Stimulated activated memory B cell treated with anti-CD40 and anti-IgM and Interleukin-4, amounts not matched to agents 10 μg/mL and 1 μg/mL and 100 μg/mL, for 72 hours (primary cell): ENCODE data around the gene ATP9B.

Source experiments
- ATAC-seq: fragments of 150-1000 bp; cut with Tn5 transposase; 2 replicates; pipeline ENCODE4 v1.10.0; 2021
- H3K27ac Mint-ChIP-seq: one replicate; pipeline ENCODE4 v1.8.0; 2022; ENCODE audit warnings: mild to moderate bottlenecking, mixed read lengths
- H3K27me3 Mint-ChIP-seq: one replicate; pipeline ENCODE4 v1.8.0; 2022; ENCODE audit warnings: mixed read lengths
- H3K36me3 Mint-ChIP-seq: one replicate; pipeline ENCODE4 v1.8.0; 2022; ENCODE audit warnings: mixed read lengths
- H3K4me1 Mint-ChIP-seq: one replicate; pipeline ENCODE4 v1.8.0; 2022; ENCODE audit warnings: mixed read lengths
- H3K4me3 Mint-ChIP-seq: one replicate; pipeline ENCODE4 v1.8.0; 2022; ENCODE audit warnings: mild to moderate bottlenecking, moderate library complexity, mixed read lengths
- H3K9me3 Mint-ChIP-seq: one replicate; pipeline ENCODE4 v1.8.0; 2022; ENCODE audit warnings: mixed read lengths

Gene ATP9B

DNA sequence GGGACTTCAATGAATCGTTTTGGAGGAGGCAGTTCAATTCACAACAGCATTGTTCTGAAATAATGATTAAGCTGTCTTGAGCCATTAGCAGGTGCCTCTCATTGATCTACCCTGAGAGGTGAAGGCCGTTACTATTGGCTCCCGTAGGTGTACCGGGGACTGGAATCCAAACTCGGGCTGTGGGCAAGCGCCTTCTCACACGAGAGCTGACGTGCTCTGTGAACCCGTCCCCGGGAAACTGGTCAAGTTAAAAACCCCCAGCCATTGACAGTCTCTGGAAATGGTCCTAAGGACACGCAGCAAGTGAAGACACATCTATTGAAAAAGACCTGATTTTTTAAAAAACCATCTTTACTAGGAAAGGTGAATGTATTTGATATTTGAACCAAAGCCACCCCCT lies 318.4 kb downstream of the ATP9B start:
- peak overlapping the region; percentile 35 for H3K27ac Mint-ChIP-seq

DNA sequence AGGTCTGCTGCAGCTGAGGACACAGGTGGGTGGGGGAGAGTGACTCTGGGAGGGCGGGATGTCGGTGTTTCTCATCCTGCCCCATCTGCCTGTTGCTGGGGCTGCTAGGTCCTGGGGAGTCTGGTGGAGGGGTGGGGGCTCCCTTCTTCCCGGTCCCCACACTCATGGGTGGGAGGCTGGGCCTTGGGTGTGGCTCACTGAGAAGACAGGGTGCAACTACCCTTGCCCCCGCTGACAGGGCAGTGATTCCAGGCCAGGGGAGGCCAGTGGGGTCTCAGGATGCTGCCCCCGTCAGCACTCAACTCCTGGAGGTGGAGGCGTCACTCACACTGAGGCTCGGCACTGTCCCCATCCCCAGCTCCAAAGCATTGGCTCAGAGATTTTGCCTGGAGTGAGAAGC lies 318.8 kb downstream of the ATP9B start:
- ATAC-seq = no peak
- Mint-ChIP-seq H3K9me3 (no peaks in the 10 kb centered on the region), H3K4me1 (peaks cover 39% of the 10 kb centered on the region), H3K36me3 (no peaks in the 10 kb centered on the region), H3K4me3 (no peak overlapping the region), H3K27ac (no peak overlapping the region), H3K27me3 (no peaks in the 10 kb centered on the region)

More for the DNA sequence above, 318.4 kb downstream of the ATP9B start:
- H3K4me1 Mint-ChIP-seq = peaks cover 35% of the 10 kb centered on the region
- no peaks in the 10 kb centered on the region for H3K27me3 Mint-ChIP-seq
- no peaks in the 10 kb centered on the region for H3K9me3 Mint-ChIP-seq
- ATAC-seq = no peak
- H3K4me3 Mint-ChIP-seq = no peak overlapping the region
- no peaks in the 10 kb centered on the region for H3K36me3 Mint-ChIP-seq

DNA sequence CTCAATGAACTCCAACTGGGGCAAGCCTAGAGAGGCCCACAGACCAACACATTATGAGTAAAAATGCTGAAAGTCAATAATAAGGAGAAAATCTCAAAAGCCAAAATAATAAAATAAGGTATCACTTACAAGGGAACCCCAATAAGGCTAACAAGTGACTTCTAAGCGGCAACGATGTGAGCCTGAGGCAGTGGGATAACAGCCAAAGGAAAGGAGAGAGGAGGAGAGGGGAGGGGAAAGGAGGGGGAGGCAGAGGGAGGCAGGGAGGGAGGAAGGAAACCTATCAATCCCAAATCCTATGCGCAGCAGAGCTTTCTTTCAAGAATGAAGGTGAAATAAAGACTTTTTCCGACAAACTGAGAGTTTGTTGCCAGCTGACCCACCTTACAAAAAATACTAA lies 320.5 kb downstream of the ATP9B start:
- no peaks in the 10 kb centered on the region for H3K27me3 Mint-ChIP-seq
- peaks cover 37% of the 10 kb centered on the region for H3K4me1 Mint-ChIP-seq
- no peak overlapping the region for H3K27ac Mint-ChIP-seq
- ATAC-seq = no peak
- H3K36me3 Mint-ChIP-seq = no peaks in the 10 kb centered on the region
- H3K4me3 Mint-ChIP-seq = no peak overlapping the region
- H3K9me3 Mint-ChIP-seq = no peaks in the 10 kb centered on the region

DNA sequence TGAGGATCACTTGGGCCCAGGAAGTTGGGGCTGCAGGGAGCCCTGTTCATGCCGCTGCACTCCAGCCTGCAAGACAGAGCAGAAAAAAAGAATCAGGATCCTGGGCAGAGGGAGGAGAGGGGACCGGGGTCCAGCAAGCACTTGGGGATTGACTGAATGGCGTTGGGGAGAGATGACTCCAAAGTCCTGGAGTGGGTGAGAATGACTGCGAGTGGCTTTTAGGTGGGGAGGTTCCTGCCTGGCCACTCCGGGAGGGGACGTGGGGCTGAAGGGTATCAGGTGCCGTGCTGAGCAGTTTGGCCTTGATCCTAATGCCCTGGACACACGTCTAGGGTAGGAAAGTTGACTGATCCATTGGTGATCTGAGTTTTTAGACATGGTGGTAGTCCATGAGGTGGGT lies 323.0 kb downstream of the ATP9B start:
- H3K4me1 Mint-ChIP-seq = peaks cover 26% of the 10 kb centered on the region
- no peak overlapping the region for H3K4me3 Mint-ChIP-seq
- no peak overlapping the region for H3K27ac Mint-ChIP-seq

DNA sequence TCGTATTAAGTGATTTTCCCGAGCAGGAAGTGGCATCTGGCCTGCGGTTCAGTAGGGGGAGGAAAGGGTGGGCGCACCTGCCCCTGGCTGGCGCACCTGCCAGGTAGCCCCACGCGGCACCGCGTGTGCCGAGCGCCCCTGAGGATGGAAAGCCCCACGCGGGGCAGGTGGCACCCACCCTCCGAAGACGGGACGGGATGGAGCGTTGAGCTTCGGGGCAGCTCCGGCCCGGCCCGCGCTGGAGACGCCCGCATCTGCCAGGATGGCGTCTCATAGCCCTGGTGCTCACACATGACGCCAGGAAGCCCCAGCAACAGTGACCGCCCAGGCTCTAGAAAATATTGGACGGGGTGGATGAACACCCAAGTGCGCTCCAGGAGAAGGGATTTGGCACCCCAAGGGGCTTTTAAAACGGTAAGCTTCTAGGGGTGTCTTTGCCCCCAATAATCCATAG lies 324.0 kb downstream of the ATP9B start:
- peaks cover 27% of the 10 kb centered on the region for H3K4me1 Mint-ChIP-seq
- H3K36me3 Mint-ChIP-seq = peaks cover 1% of the 10 kb centered on the region

More for the DNA sequence above, 323.0 kb downstream of the ATP9B start:
- no peaks in the 10 kb centered on the region for H3K27me3 Mint-ChIP-seq
- no peak for ATAC-seq
- H3K36me3 Mint-ChIP-seq = no peaks in the 10 kb centered on the region
- no peaks in the 10 kb centered on the region for H3K9me3 Mint-ChIP-seq

DNA sequence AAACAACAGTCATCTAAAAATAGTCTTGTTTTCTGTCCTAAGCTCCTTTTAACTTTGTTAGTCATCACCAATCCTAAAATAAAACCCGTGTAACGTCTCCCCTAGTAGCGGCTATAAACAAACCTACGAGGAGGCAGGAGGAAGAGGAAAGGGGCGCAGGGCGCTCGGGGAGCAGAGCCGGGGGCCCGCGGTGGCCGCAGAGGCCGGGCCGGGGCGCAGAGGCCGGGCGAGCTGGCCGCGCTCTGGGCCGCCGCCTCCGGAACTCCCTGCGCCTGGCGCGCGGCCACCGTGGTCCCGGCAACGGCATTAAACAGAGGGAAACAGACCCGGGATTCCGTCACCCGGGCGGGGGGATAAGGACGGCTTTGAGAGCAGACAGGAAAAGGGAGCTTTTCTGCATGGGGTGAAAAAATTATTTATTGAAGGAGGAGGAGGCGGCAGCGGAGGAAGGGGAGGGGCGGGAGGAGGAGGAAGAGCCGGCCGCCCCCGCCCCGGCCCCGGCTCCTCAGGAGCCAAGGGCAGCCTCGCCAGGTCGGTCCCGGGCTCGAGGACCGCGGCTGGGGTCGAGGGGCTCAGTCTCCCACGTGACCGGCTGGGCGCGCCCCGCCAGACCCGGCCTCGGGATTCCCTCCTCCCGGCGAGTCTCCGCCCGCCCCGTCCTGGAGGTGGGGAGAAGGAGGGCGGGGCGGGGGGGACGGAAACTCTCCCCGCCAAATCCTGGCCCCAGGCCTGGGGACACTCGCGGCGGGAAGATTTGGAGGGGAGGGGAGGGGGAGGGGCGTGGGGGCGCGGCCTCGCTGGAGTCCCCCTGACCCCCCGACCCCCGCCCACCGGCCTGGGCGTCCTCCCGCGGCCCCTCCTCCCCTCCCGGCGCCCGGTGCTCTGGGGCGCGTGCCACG lies 324.7 kb downstream of the ATP9B start:
- H3K36me3 Mint-ChIP-seq = peaks cover 8% of the 10 kb centered on the region
- H3K27me3 Mint-ChIP-seq = no peaks in the 10 kb centered on the region
- H3K4me1 Mint-ChIP-seq = peaks cover 33% of the 10 kb centered on the region
- peak overlapping the region; percentile 92 for H3K27ac Mint-ChIP-seq
- ATAC-seq = peak; percentile 35
- no peaks in the 10 kb centered on the region for H3K9me3 Mint-ChIP-seq
- peak overlapping the region; percentile 87 for H3K4me3 Mint-ChIP-seq

More for the DNA sequence above, 324.0 kb downstream of the ATP9B start:
- no peak for ATAC-seq
- Mint-ChIP-seq H3K27ac (peak overlapping the region; percentile 92), H3K27me3 (no peaks in the 10 kb centered on the region), H3K4me3 (peak overlapping the region; percentile 87), H3K9me3 (no peaks in the 10 kb centered on the region)

DNA sequence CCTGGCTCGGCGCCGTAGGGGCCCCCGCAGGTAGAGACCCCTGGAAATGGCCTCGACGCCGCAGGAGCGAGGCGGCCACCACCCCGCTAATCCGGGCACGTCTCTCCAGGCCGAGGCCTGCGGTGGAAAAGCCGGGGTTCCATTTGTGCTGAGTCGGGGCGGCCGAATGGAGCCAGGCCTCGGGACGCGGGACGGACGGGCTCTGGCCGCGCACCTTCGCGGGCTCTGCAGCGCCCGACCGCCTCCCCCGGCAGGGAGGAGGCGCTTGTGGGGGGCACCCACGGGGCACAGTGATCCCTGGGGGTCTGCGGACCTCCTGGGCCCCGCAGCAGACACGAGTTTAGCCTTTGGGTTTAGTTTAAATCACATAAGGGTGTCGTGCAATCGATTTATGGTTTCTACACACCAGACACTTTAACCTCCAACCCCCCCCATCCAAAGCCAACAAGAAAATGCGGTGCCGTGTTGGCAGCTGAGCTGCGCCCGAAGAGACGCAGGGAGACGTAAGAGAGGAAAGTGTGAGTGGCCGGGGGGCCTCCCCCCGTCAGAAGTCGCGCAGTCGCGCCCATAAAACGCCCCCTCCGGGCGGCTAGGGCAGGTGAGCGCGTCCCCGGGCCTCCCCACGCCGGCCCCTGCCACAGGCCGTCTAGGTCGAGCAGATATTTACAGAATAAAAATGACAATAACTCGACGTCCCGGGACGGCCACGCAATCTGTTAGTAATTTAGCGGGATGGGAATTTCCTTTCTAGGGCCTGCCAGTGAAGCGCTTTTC lies 325.5 kb downstream of the ATP9B start:
- H3K4me3 Mint-ChIP-seq = peak overlapping the region; percentile 74
- peak overlapping the region; percentile 92 for H3K27ac Mint-ChIP-seq
- no peaks in the 10 kb centered on the region for H3K27me3 Mint-ChIP-seq
- no peaks in the 10 kb centered on the region for H3K9me3 Mint-ChIP-seq
- peaks cover 40% of the 10 kb centered on the region for H3K4me1 Mint-ChIP-seq
- peaks cover 12% of the 10 kb centered on the region for H3K36me3 Mint-ChIP-seq
- ATAC-seq = peak; percentile 51

DNA sequence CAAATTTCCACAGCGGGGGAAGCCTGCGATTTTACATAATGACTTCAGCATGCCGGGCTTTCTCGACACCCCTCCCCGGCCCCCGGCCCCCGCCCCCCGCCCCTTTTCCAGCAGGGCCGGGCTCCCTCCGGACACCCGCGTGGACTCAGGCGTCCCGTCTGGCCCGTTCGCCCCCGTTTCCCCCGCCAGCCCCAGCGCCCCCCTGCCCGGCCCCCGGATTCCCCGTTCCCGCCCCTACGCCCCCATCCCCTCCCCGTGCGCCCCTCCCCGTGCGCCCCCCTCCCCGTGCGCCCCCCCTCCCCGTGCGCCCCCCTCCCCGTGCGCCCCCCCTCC lies 326.1 kb downstream of the ATP9B start:
- no peak for ATAC-seq
- peak overlapping the region; percentile 74 for H3K4me3 Mint-ChIP-seq
- no peaks in the 10 kb centered on the region for H3K27me3 Mint-ChIP-seq
- peak overlapping the region; percentile 92 for H3K27ac Mint-ChIP-seq
- H3K9me3 Mint-ChIP-seq = no peaks in the 10 kb centered on the region
- peaks cover 40% of the 10 kb centered on the region for H3K4me1 Mint-ChIP-seq
- H3K36me3 Mint-ChIP-seq = peaks cover 12% of the 10 kb centered on the region

DNA sequence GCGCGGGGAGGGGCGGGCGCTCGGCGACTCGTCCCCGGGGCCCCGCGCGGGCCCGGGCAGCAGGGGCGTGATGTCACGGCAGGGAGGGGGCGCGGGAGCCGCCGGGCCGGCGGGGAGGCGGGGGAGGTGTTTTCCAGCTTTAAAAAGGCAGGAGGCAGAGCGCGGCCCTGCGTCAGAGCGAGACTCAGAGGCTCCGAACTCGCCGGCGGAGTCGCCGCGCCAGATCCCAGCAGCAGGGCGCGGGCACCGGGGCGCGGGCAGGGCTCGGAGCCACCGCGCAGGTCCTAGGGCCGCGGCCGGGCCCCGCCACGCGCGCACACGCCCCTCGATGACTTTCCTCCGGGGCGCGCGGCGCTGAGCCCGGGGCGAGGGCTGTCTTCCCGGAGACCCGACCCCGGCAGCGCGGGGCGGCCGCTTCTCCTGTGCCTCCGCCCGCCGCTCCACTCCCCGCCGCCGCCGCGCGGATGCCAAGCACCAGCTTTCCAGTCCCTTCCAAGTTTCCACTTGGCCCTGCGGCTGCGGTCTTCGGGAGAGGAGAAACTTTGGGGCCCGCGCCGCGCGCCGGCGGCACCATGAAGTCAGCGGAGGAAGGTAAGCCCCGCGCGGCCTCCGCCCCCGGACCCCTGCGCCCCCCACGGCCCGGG lies 326.7 kb downstream of the ATP9B start, which contains the start of gene NFATC1:
Gene NFATC1, plus strand, starts transcription at position 170 of the 644 bp plus-strand sequence. Its CDS starts 295 bp downstream, at position 465.
- peaks cover 42% of the 10 kb centered on the region for H3K4me1 Mint-ChIP-seq
- H3K27ac Mint-ChIP-seq = peak within 1 kb of the TSS; percentile 92
- H3K27me3 Mint-ChIP-seq = no peaks in the 10 kb centered on the region
- H3K36me3 Mint-ChIP-seq = peaks cover 14% of the 10 kb centered on the region
- peak; percentile 48 for ATAC-seq
- H3K4me3 Mint-ChIP-seq = peak within 1 kb of the TSS; percentile 85
- H3K9me3 Mint-ChIP-seq = no peaks in the 10 kb centered on the region

DNA sequence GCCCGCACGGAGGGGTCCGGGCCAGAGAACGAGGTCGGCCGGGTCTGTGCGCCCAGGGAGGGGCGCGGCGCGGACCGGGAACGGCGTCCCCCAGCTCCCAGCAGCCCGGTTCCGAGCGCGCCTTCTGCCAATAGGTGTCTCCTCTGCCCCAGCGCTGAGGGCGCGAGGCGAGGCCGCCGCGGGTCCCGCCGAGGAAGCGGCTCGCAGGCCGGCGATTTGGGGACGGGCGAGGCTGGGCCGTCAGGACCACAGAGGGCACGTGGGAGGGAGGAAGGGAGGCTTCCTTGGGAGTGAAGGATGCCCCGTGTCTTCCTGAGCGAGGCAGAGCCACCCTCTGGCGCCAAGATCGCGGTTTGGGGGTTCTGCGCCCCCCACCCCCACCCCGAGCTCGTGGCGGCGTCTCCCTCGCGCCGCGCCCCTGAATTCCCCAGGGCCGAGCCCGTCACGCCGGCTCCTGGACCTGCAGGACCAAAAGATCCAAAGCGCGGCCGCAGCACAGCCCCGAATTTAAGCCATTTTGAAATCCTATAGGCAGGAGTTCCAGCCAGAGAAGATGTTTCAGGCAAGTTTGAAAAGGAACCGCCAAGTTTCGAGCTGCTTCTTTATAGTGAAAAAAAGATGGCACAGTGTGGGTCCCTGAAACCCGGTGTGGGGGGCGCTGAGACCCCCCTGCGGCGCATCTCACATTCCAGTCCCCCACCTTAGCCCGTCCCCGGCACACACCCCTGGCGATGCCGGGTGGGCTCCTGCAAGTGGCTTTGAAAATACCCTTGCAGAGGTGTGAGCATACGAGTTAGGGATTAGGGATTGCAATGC lies 327.4 kb downstream of the ATP9B start:
- H3K27ac Mint-ChIP-seq = peak overlapping the region; percentile 88
- H3K9me3 Mint-ChIP-seq = no peaks in the 10 kb centered on the region

DNA sequence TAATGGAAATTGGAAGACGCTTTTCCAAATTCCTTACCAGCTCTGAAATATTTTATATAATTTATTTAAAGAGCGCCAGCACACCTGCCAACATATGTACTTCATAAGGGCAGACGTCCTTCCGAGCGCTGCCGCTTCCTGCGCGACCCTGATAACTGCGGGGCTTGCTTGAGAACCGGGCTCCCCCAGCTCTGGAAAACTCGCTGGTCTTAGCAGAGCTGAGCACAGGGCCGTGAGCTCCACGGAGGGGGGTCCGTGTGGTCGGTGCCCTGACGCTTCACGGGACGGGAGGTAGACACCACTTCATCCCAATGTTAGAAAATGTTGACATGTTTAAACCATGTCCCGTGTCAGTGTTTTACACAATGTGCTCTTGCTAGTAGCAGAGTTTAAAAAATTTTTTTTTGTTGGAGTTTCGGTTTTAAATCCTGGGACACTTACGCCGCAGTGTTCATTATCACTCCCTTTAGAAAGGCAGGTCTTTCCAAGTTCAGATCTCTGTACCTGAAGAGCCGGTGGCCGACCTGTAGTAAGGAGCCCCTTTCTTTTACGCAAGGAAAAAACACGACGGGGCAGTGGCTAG lies 328.1 kb downstream of the ATP9B start:
- Mint-ChIP-seq H3K27me3 (no peaks in the 10 kb centered on the region), H3K9me3 (no peaks in the 10 kb centered on the region), H3K4me1 (peaks cover 52% of the 10 kb centered on the region), H3K27ac (peak overlapping the region; percentile 88), H3K36me3 (peaks cover 20% of the 10 kb centered on the region), H3K4me3 (peak overlapping the region; percentile 85)
- ATAC-seq = no peak

More for the DNA sequence above, 327.4 kb downstream of the ATP9B start:
- Mint-ChIP-seq H3K36me3 (peaks cover 20% of the 10 kb centered on the region), H3K4me1 (peaks cover 50% of the 10 kb centered on the region), H3K4me3 (peak overlapping the region; percentile 85), H3K27me3 (no peaks in the 10 kb centered on the region)
- peak; percentile 25 for ATAC-seq

DNA sequence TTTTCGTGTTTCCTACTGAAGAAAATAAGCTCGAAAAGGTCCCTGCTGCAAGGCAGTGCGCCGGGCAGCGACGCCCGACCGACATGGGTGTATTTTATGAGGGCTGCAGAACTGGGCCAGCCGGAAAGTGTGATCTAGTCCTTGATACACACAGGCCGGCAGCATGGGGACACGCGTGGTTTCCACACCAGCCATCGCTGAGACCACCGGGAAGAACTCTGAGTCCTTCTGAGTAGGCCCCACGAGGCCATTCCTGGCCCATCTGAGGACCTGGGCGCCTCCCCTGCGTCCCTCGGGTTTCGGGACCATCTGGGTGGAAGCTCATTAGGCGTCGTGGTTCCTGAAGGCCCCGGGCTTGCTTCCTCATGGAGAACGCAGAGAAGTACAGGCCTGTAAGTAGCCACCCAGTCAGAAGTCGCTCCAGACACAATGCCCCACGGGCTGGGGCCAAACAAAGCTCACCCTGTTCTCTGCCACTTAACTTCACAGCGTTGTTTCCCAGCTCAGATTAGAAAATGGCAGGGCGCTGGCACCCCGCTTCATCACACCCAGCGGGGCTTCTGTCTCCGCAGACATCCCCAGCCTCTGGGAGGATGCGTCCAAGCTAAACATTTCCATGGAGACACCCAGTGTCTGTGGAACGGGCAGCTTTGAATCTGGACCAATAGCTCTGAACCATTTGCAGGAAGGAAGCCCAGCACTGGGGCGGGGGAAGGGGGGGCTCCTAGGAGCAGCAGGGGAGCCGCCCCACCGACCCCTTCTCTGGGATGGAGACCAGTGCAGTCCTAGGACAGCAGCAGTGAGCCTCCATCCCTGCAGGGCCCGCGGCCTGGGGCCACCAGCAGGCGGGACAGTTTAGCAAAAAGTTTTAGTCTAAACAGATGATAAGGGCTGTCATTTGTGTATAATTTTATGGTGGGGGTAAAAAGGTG lies 328.9 kb downstream of the ATP9B start:
- Mint-ChIP-seq H3K36me3 (peaks cover 20% of the 10 kb centered on the region), H3K4me1 (peaks cover 53% of the 10 kb centered on the region), H3K27me3 (no peaks in the 10 kb centered on the region), H3K27ac (peak overlapping the region; percentile 88), H3K4me3 (peak overlapping the region; percentile 85), H3K9me3 (no peaks in the 10 kb centered on the region)
- no peak for ATAC-seq
